IPS-18c (cell line): ENCODE data around the gene UBE3A.

Experiments
- H3K4me3 ChIP-seq: 2 replicates; pipeline ENCODE4 v1.7.0; 2013; ENCODE audit warnings: low read depth, mild to moderate bottlenecking, low read length, moderate library complexity; ENCODE audit not compliant: insufficient read depth
- H3K9me3 ChIP-seq: one replicate; pipeline ENCODE4 v1.6.1; 2013; ENCODE audit warnings: mild to moderate bottlenecking, low read length, moderate library complexity; ENCODE audit not compliant: control insufficient read depth, insufficient read depth

UBE3A gene

DNA sequence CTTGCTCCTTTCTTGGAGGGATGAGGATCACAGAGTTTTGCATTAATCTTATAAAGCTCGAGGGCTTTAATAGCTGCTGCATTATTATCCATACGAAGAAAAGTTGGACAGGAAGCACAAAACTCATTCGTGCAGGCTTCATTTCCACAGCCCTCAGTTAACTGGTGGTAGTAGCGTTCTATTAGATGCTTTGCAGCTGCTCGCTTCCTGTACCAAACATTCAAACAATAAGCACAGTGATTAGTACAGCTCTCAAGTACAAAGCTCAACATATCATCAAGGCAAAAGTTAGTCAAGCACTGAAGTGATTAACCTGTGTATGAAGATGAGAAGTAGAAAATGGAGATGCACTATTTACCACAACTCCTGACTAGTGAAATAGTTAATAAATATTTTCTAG is 63.3 kb downstream of the UBE3A start:
- Histone ChIP-seq H3K9me3 (no peaks in the 10 kb centered on the region), H3K4me3 (no peak overlapping the region)

DNA sequence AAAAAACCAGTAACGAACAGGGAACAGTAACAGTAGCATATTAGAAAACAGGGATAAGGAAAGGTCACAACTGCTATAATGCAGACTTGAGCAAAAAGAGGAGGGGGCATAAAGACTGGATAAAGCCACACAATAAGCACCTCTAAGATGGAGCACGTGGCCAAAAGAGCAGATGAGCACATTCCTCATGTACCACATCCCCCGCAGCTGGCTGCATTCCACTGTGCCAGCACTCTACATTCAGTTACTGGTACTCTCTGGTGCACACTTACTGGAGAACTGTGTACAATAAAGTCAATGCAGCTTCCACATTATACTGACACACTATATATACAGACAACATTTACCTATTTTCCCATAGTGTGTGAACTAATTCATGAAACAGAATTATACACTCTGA is 64.7 kb downstream of the UBE3A start:
- no peak overlapping the region for H3K4me3 ChIP-seq
- H3K9me3 ChIP-seq = no peaks in the 10 kb centered on the region

DNA sequence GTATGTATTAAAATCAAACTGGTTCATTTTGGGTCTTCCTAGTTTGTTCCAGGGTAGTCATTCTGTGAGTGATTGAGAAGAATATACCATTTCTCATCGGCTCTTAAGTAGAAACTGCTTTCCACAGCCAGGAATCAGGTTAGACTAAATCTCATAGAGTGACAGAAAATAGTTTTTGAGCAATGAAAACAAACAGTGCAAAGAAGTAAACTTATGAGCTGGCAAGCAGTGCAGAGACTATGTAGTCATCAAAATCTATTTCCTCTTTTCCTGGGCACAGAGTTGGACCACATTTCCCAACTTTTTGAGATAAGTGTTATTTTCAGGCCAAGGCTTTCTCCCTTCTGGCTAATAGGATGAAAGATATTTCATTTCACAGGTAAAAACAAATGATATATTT is 66.5 kb downstream of the UBE3A start:
- no peak overlapping the region for H3K4me3 ChIP-seq
- H3K9me3 ChIP-seq = no peaks in the 10 kb centered on the region

DNA sequence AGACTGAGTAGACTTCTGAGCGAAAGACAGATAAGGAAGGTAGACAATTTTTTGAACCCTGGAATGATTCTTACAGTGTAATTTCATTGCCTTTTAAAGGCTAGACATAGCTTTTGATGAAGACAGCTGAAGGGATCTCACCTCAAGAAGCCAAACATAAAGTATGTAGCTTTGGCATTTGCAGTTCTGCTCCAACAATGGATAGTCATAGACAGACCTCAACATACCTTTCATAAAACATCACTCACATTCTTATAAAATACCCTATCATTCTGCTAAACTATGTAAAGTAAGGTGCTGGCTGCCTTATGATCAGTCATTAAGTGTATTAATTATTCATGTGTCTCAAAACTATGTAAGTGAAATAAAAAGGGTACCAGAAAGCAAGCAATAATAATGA is 70.0 kb downstream of the UBE3A start:
- H3K9me3 ChIP-seq = no peaks in the 10 kb centered on the region
- H3K4me3 ChIP-seq = no peak overlapping the region

DNA sequence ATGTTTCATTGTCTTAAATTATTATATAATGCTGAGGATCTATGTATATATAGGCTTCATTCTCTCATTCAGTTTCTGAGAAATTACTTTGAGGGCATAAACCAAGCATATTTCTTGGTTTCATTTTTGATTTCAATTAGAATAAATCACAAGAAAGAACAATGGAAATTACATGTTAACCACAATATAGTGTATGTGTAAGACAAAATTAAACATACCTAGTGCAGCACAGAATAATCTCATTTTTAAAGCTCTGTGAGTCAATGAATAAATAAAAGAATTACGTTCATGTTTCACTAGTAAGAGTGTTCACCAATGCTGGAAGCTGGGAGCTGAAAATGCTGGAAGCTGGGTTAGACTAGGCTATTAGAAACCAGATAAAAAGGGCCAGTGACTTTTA is 72.8 kb downstream of the UBE3A start:
- Histone ChIP-seq H3K9me3 (no peaks in the 10 kb centered on the region), H3K4me3 (no peak overlapping the region)

DNA sequence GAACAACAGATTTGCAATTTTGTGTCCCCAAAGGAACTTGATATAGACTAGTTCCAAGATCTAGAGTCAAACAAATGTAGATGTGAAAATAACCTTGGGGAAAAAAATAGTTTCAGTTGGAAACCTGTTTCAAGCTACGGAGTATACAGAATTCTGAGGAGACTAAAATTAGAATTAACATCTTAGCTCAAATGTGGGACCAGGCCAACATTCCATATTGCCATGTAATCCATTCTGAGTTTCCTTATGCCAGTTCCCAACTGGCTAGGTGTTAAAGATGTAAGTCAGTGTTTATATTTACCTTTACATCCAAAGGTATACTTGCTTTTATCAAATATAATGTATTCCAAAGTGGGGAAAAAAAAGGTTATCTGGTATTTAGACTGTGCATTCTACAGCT is 76.3 kb downstream of the UBE3A start:
- Histone ChIP-seq H3K4me3 (no peak overlapping the region), H3K9me3 (no peaks in the 10 kb centered on the region)

DNA sequence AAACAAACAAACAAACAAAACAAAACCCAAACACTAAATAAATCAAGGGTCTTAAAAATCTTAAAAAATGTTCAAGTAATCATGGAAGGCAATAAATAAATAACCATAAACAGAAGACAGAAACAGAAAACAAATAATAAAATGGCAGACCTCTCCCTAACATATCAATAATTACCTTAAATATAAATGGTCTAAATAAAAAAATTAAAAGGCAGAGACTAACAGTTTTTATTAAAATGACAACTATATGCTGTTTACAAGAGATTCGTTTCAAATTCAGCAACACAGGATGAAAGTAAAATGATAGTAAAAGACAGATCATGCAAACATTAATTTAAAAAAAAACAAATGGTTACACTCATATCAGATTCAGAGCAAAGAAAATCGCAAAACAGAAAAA is 91.1 kb downstream of the UBE3A start:
- Histone ChIP-seq H3K4me3 (no peak overlapping the region), H3K9me3 (no peaks in the 10 kb centered on the region)

DNA sequence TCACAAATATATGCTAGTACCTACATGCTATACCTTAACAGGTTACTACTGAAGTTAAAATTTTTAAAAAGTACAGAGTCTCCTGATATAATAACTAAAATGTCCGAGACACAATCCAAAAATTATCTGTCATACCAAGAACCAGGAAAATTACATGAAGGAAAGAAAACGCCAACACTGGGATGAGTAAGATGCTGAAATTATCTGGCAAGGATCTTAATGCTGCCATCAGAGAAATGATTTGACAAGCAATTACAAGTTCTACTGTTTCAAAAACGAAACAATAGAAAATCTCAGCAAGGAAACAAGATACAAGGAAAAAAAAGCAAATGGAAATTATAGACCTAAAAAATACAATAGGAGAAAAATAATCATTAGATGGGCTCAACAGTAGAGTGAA is 92.5 kb downstream of the UBE3A start:
- H3K4me3 ChIP-seq = no peak overlapping the region
- H3K9me3 ChIP-seq = no peaks in the 10 kb centered on the region

DNA sequence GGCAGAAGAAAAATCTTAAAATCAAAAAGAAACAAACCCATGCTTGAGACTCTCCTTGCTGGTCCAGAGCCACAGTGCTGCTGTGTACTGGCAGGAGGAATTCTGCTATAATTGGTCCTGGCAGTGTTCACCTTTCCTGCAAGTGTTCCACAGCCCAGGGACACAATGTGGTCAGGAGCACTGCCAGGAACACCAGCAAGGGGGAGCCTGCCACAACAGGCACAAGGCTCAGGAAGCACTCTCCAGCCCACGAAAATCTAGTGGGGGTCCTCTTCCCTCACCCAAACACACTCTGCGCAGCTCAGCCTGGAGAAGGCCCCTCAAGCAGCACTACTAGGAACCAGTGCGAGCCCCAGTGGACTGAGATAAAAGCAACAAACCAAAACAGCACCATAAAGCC is 92.9 kb downstream of the UBE3A start:
- Histone ChIP-seq H3K9me3 (no peaks in the 10 kb centered on the region), H3K4me3 (no peak overlapping the region)

DNA sequence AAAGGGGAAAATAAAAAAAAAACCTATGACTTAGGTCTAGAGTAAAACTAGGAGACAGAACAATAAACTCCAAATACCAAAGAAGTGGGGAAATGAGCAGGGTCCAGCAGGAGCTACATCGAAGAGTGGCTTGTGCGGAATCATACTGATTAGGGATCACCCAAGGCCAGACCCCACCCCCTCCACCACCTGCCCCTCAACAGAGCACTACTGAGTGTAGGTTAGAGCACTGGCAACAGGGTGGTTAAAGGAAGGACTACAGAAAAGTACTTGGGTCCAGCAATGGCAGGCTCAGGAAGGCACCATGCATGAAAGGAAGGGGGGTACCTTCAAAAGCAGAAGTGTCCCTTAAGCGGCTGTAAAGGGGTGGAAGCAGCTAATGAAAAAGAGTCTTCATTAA is 96.2 kb downstream of the UBE3A start:
- Histone ChIP-seq H3K4me3 (no peak overlapping the region), H3K9me3 (no peaks in the 10 kb centered on the region)

DNA sequence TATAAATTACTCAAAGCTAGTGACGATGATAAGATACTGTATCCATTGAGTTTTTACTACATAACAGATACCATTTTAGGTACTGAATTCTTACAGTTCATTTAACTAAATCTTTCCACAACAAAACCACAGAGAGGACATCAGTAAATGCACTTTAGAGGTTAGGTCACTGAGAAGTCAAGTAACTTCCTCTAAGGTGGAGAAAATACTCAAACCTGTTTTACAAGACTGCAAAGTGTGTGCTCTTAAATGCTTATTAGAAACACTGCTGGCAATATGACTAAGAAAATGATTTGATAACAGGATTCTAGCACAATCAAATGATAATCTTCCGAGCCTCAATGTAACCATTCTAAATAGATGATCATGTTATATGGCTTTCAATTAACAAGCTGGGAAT is 99.4 kb downstream of the UBE3A start:
- H3K9me3 ChIP-seq = no peaks in the 10 kb centered on the region
- no peak overlapping the region for H3K4me3 ChIP-seq

DNA sequence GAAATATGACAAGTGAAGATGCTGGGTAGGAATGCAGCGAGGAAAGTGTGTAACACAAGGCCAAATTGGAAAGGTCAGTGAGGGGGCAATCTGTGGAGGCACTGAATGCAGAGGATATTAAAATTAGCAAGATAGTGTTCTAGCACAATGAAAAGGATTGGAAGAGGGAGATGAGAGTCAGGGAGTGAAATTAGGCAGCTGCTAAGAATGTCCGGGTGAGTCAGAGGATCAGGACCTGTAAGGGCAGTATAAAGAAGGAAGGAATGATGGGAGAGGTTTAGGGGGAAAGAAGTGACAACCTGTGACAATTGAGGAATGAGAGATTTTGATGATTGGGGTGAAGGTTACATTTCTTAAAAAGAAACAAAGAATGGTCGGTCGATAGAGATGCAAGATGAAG is 103.5 kb downstream of the UBE3A start:
- H3K9me3 ChIP-seq = no peaks in the 10 kb centered on the region
- H3K4me3 ChIP-seq = no peak overlapping the region

DNA sequence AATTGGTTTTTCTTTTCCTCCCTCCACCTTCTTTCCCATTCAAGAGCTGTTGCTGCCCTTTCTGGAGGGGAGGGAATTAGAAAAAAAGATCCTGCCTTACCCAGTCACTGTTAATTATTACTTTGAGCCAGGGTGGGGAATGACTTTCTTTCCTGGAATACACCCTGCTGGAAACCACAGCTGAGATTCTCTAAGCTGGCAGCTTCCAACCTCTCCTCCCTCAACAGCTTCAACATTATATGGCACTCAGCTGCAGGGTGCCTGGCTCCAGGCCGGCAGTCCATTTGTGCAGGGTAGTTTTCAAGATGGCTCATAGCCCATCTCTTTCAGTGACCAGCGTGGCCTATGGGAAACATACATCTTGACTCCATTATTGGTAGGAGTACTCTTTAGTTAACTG is 105.8 kb downstream of the UBE3A start:
- H3K4me3 ChIP-seq = no peak overlapping the region
- H3K9me3 ChIP-seq = no peaks in the 10 kb centered on the region

DNA sequence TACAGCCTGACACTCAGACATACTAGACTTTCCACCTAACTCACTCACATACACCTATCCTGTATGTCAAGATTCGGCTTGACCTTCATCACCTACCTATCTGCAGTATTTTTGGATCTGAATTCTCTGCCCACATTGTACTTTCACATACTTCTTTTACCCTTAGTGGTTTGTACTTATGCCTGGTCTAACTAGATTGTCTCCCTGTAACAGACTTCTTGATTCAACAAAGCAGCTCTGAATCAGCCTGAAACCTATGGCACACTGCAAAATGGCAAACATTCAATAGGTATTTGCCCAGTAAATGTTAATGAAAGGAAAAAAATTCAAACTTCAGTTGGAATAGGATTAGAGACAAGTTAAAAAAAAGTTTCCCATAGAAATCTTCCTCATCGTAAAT is 106.5 kb downstream of the UBE3A start:
- no peaks in the 10 kb centered on the region for H3K9me3 ChIP-seq
- H3K4me3 ChIP-seq = no peak overlapping the region

DNA sequence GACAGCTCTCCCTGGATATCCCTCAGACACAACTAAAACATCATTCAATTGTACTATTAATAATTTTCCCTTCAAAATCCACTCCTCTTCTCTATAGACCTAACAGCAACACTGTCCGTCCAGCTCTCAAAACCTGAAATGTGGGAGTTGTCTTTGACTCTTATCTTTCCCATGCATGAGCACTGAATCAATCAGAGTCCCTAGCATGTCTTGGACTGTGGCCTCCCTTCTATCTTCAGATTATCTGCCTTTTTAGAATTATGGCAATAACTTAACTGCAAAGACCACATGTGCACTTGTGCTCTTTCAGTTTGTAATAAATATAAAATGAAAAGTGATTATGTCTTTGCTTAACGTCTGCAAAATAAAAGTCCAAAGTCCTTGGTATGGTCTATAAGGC is 107.0 kb downstream of the UBE3A start:
- Histone ChIP-seq H3K9me3 (no peaks in the 10 kb centered on the region), H3K4me3 (no peak overlapping the region)

DNA sequence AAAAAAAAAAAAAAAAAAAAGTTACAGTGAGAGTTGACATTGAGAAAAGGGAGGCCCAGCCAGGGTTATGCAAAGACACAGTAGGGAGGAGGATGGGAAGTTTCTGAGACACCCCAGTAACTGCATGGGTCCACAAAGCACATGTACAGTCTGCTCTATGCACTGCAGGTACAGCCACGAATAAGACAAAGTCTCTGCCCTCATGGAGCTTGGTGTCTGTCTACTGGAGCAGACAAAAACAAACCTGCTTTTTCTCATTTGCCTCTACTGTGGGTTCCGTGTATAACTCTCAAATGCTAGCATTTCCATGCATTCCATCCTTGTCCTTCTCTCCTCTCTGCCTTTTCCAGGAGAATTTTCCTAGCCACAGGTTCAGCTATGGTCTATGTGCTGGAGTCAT is 107.4 kb downstream of the UBE3A start:
- no peak overlapping the region for H3K4me3 ChIP-seq
- no peaks in the 10 kb centered on the region for H3K9me3 ChIP-seq

DNA sequence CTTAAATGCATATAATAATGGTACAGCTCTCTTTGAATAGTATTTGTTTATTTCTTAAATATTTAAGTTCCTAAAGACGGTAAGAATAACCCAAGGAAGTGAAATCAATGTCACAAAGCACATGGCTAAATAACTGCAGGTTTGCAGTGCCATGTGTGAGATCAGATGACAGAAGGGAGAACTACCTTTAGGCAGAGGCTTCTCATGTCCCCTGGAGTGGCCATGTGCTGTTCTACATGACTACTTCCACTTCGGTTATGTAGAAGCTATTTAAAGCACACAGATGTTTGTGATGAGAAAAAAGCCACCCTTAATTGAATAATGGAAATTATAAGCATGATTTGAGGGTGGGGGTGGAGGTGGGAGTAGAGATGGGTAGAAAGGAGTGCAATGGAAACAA is 109.1 kb downstream of the UBE3A start:
- Histone ChIP-seq H3K9me3 (no peaks in the 10 kb centered on the region), H3K4me3 (no peak overlapping the region)

DNA sequence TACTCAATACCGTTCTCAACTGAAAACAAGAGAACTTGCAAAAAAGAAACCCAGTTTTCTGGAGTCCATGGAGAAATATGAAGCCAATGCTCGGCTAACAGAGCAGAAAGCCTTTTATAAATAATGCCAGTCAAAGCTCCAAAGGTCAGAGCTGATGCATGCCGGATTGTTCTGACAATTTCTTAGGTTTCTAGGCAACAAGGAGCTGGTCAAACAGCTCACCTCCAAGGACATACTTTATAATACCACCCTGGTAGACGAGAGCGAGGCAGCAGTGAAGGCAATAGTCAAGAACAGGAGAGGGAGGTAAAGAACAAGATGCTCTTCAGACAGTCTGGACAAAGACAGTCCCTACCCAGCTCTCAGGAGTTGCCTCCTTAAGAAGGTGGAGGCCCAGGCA is 111.1 kb downstream of the UBE3A start:
- H3K4me3 ChIP-seq = no peak overlapping the region
- H3K9me3 ChIP-seq = no peaks in the 10 kb centered on the region

DNA sequence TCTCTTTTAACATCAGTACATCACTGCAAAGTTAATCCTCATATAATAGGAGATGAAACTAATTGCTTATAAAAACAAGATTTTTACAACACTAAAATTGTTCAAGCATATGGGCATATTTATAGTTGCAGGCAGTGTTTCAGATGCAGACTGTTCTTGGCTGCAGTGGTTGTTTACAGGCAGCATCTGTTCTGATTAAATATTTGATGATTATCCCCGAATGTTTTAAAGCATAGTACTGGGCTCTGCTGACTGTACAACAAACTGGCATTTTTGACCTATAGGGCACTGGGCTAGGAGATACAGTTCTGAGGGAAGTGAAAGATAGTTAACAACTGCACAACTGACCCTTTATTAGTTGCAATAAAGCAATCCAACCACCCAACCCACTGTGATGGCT is 113.6 kb downstream of the UBE3A start:
- no peaks in the 10 kb centered on the region for H3K9me3 ChIP-seq
- no peak overlapping the region for H3K4me3 ChIP-seq

DNA sequence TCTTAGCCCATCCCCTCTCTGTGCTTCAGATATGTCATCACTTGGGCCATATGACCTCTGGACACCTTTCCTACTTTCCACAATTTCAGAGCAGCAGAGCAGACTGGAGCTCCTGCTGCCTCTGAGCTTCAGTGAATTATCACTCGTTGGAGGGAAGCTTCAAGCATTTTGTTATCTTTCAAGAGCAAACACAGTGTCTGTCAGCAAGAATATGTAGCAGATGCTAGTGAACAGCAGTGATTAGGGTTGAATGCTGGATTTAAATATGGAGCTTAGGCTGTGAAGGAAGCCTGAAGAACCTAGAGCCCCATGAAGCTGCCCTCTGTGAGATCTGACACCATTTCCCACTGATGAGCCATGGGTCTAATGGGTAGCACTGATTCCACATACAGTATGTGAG is 115.4 kb downstream of the UBE3A start:
- no peaks in the 10 kb centered on the region for H3K9me3 ChIP-seq
- H3K4me3 ChIP-seq = no peak overlapping the region
